GM11168 (cell line): ENCODE results near the gene KRTAP4-12.
"Not testable (repeated sequence)": the region's sequence is repeated elsewhere in the genome, so short reads cannot be mapped to it uniquely, and the experiment has no call there.

ENCODE experiments used
- in situ Hi-C: fragments of 300-500 bp; cut with MboI; formaldehyde crosslinking; loops from one replicate; pipeline ENCODE4 v1.12.0; 2022; ENCODE audit warnings: low sequenced_read_pairs; ENCODE audit not compliant: unreplicated experiment

Gene KRTAP4-12

DNA sequence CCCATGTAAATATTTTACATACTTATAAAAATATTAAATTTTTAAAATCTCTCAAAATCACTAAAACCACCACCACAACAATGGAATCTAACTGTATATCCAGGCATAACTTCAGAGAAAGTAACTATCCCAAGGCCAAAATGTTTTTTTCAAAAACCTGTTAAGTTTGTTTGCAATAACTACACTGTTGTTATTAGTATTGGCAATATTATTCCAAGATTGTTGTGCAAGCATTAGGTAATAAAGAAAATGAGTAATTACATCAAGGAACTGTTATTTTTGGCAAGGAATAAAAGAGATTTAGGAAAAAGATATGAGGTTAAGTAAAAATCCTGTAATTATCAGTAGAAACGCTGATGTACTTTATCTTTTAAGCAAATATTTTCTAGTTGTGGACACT is 3.4 kb upstream of the KRTAP4-12 start:
- in situ Hi-C loops: no loop called here

DNA sequence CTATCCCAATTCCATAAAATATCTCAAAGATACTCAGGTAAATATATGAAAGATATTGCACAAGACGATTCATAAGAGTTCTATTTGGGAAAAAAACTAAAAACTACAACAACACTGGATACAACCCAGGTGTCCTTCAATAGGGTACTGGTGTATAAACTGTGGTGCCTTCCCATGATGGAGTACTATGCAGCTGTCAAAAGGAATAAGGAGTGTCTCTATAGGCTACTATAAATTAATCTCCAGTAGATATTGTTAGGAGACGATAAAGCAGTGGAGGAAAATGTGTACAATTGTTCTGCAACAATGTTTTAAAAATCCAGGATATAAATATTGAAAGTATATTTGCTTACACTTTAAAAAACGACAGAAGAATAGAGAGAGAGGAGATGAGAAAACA is 2.4 kb upstream of the KRTAP4-12 start:
- in situ Hi-C loops: no loop called here

- in situ Hi-C loops: no loop called here
Observed at GRCh38 chr17:41125064-41125463, 1.1 kb upstream of the KRTAP4-12 start.

DNA sequence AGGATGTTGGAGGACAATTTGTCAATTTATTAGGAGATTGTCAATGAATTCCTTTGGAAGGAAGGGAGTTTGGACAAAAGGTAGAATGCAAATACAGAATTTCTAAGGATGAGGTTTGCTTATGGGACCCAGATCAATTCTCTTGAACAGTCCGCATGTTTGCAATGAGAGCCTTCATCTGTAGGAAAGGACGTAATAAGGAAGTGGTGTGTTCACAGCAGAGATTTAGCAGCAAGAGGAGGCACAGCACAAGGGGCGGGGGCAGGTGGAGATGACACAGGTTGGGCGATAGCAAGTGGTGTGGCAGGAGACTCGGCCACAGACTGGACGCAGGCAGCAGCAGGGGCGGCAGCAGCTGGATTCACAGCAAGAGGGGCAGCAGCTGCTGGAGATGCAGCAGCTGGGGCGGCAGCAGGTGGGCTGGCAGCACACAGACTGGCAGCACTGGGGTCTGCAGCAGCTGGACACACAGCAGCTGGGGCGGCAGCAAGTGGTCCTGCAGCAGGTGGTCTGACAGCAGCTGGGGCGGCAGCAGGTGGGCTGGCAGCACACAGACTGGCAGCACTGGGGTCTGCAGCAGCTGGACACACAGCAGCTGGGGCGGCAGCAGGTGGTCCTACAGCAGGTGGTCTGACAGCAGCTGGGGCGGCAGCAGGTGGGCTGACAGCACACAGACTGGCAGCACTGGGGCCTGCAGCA is 541 bp downstream of the KRTAP4-12 start:
- in situ Hi-C loops: not testable (repeated sequence)

GRCh38 chr17:41121742-41122141 is 2.2 kb downstream of the KRTAP4-12 start:
- in situ Hi-C loops: no loop called here

GRCh38 chr17:41119696-41120690 is 4.0 kb downstream of the KRTAP4-12 start:
- in situ Hi-C loops: not testable (repeated sequence)

GRCh38 chr17:41118721-41119120 is 5.3 kb downstream of the KRTAP4-12 start:
- in situ Hi-C loops: no loop called here

DNA sequence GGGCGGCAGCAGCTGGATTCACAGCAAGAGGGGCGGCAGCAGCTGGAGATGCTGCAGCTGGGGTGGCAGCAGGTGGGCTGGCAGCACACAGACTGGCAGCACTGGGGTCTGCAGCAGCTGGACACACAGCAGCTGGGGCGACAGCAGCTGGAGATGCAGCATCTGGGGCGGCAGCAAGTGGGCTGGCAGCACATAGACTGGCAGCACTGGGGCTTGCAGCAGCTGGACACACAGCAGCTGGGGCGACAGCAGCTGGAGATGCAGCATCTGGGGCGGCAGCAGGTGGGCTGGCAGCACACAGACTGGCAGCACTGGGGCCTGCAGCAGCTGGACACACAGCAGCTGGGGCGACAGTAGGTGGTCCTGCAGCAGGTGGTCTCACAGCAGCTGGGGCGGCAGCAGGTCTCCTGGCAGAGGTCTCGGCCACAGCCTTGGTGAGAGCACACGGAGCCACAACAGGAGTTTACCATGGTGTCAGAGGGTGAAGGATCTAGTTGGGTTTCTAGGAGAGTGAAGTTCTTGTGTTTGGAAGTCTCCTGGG is 6.1 kb downstream of the KRTAP4-12 start, which contains the start of gene KRTAP4-11:
Gene KRTAP4-11 (minus strand): TSS at position 528 of the 541 bp plus-strand sequence. CDS start 58 bp downstream, at position 470.
- in situ Hi-C loops: not testable (repeated sequence)

DNA sequence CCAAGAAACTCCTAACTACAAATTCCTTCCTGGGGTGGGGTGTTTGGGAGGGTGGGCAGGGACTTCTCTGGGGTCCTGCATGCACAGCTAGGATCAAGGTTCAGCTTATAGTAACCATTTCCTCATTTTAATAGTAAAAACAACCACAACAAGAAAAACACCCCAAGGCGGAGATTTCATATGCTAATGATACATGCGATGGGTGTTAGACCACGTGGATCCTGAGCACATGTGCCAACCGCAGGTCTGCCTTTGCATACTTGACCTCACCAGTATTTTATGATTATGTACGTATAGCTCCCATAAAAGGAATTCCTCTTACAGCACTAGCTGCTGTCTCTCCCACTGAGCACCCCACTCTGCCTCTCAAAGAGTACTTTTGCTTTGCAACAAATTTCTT is 7.7 kb downstream of the KRTAP4-12 start:
- in situ Hi-C loops: no loop called here

DNA sequence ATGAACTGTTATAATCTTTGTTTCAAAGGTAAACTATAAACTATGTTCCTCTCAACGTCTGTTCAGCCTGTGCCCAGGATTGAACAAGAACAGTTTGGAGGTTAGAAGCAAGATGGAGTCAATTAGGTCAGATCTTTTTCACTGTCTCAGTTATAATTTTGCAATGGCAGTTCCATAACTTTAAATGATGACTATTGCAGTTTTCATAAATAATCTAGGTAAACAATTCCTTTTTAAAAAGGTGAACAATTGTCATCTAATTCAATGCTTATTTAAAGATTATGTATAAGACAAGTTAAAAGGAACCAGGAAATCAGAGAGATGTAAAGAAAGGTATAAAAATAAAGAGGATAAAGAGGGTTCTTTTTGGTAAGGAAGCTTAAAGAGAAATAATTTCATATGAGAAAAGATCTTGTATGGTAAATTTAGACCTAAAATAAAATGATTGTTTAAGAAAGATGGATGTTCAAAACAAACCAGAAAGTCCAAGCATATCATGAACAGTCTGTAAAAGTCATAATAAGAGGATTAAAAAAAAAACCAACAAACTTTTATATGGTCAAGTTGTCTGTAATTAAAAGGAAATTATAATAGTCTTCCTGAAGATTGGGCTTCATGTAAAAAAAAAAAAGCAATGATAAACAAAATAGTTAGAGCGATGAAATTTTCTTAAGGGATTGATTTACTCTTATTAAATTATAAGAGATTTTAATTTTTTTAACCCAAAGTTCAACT is 12.7 kb downstream of the KRTAP4-12 start:
- in situ Hi-C loops: no loop called here

- in situ Hi-C loops: not testable (repeated sequence)
Observed at GRCh38 chr17:41108728-41109386, 15.1 kb downstream of the KRTAP4-12 start.

- in situ Hi-C loops: no loop called here
Observed at GRCh38 chr17:41107941-41108450, 16.0 kb downstream of the KRTAP4-12 start.

DNA sequence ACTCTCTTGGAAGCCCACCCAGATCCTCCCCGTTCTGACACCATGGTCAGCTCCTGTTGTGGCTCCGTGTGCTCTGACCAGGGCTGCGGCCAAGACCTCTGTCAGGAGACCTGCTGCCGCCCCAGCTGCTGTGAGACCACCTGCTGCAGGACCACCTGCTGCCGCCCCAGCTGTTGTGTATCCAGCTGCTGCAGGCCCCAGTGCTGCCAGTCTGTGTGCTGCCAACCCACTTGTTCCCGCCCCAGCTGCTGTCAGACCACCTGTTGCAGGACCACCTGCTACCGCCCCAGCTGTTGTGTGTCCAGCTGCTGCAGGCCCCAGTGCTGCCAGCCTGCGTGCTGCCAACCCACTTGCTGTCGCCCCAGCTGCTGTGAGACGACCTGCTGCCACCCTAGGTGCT is 18.6 kb downstream of the KRTAP4-12 start, which contains the start of gene KRTAP4-9:
Gene KRTAP4-9 (plus strand): TSS at position 43 of the 400 bp plus-strand sequence. CDS start 0 bp downstream, at position 43.
- in situ Hi-C loops: not testable (repeated sequence)

- in situ Hi-C loops: not testable (repeated sequence)
Observed at GRCh38 chr17:41104386-41105038, 19.5 kb downstream of the KRTAP4-12 start.

- in situ Hi-C loops: no loop called here
Observed at GRCh38 chr17:41103896-41104295, 20.1 kb downstream of the KRTAP4-12 start.

GRCh38 chr17:41101586-41102259 is 22.3 kb downstream of the KRTAP4-12 start, which contains the start of gene KRTAP4-16:
TSS of gene KRTAP4-16 (minus strand) at chr17:41102209. CDS start at chr17:41102209, 0 bp downstream.
- in situ Hi-C loops: no loop called here

DNA sequence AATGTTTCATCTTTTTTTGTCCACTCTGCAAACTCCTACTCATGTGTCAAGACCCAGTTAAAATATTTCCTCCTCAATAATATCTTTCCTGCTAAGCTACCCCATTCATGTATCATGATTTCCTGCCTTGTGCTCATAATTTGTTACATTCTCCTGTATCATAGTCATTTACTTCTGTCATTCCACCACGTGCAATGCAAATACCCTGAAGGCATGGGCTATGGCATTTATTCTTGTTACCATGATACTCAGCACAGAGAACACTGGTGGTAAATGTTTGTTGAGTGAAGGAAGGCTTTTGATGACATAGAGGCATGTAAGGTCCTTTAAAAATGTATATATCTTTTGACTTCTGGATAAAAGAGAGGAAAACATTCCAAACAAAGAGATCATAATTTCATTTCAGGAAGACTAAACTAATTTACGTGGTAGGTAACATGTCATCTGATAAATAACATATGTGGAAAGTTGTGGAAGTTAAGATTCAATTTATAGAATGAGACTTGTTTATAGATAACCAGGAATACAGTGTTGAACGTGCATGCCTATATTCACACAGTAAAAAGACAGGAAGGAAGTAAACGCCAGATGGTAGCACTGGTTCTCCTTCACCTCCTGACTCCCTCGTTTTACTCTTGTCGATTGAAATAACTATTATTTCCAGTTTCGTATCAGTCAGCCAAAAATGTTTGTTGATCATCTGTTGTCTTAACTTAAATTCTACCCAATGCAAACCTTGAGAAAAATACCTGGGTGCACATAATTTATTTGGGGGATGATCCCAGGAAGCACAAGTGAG is 24.1 kb downstream of the KRTAP4-12 start:
- in situ Hi-C loops: not testable (repeated sequence)
